Measurements from ENCODE around the gene LRRC72. TPM values are rescaled to one million over a fixed set of nuclear protein-coding genes. Genes with fewer than 3 reads are reported as not detected.
A peak's percentile ranks its signal among the peaks of the same experiment; 100 is the strongest.
"Not testable (repeated sequence)": the region's sequence is repeated elsewhere in the genome, so short reads cannot be mapped to it uniquely, and the experiment has no call there.

Gene LRRC72
- total and polyA plus RNA-seq, 9 of the 15 experiments (the other 6 are each of a cell fraction or from before 2014, with no cell fraction given), result 0.10 TPM; not detected in 8

DNA sequence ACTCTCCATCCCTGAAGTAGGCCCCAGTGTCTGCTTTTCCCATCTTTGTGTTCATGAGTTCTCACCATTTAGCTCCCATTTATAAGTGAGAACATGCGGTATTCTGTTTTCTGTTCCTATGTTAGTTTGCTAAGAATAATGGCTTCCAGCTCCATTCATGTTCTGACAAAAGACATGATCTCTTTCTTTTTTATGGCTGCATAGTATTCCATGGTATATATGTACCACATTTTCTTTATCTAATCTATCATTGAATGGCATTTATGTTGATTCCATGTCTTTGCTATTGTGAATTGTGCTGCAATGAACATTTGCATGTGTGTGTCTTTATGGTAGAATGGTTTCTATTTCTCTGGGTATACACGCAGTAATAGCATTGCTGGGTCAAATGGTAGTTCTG, 6.6 kb upstream of the LRRC72 start:
- H3K27me3 ChIP-seq (ENCODE audit: control insufficient read depth in 2 of 2, insufficient read depth in 2 of 2, low read length in 2 of 2); in situ Hi-C loops (cut with MboI); H3K9ac ChIP-seq (ENCODE audit: insufficient read depth in 1 of 2, low read depth in 2 of 2, low read length in 2 of 2); FAIRE-seq; ATAC-seq; H3K4me2 ChIP-seq (ENCODE audit: insufficient read depth, low read length); H3K27ac ChIP-seq (ENCODE audit: extremely low read depth, low read depth, low read length); intact Hi-C loops (cut with micrococcal nuclease); H3K79me2 ChIP-seq (ENCODE audit: control insufficient read depth, insufficient read depth, low read length); H3K9me1 ChIP-seq (ENCODE audit: control insufficient read depth, insufficient read depth, low read length); BruUV-seq (replicated peaks); H2AFZ ChIP-seq (ENCODE audit: low read depth, low read length); H3K9me3 ChIP-seq (replicated peaks; ENCODE audit: control insufficient read depth, insufficient read depth, low read depth, low read length); H3K36me3 ChIP-seq (ENCODE audit: control insufficient read depth, insufficient read depth, low read length); H4K20me1 ChIP-seq (replicated peaks; ENCODE audit: control insufficient read depth, insufficient read depth, low read length); DNase-seq (ENCODE audit: extremely low read depth in 1 of 4, low spot score in 3 of 4); CTCF ChIA-PET (ENCODE audit: low intra/inter-chr PET ratio); H3K4me1 ChIP-seq (replicated peaks in 1 of 2; ENCODE audit: control insufficient read depth in 2 of 2, insufficient read depth in 2 of 2, low read length in 2 of 2); H3K4me3 ChIP-seq: not testable (repeated sequence)
- WGBS (ENCODE audit: insufficient coverage, low coverage, missing lambda C conversion rate), result 78% methylated on average over 2 of the region's 2 CpGs
- POLR2A ChIA-PET, result interaction anchor here (1.9 kb wide), 1 partner anchor 9 kb away, joined by 5 read pairs; no protein-coding TSS in a partner anchor
- TF ChIP-seq KDM1A (IDR thresholded peaks at IDR 0.05) (peak; percentile 14 to 40; a peak in 1 of 4 replicates), ZNF146 (CRISPR knock-in tag; IDR thresholded peaks at IDR 0.05; ENCODE audit: unreplicated experiment) (peak; percentile 90), RBM25 (IDR thresholded peaks at IDR 0.05; ENCODE audit: low read depth, low read length, severe bottlenecking) (peak; percentile 39), BCOR (IDR thresholded peaks at IDR 0.05) (peak; percentile 66), SMARCA5 (IDR thresholded peaks at IDR 0.05) (0 out of 2 replicates have a peak, but pooled peaks have one; percentile 17)

DNA sequence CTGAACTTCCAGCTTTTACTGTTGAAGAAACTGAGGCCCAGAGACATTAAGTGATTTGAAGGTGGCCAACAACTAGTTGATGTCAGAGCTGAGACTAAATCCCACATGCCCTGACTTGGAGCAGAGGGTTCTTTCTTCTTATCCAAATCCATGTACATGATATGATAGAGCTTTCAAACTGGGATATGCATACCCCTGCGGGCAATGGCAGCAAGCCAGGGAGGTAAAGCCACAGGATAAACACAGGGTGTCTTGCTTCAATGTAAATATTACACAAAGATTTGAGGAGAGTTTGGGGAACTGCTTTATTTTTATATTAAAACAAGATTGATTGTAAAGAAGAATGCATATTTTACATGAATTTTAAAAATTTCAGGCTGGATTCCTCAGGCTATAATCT, 2.3 kb upstream of the LRRC72 start:
- WGBS (ENCODE audit: insufficient coverage, low coverage, missing lambda C conversion rate), result 14% methylated on average over 1 of the region's 1 CpG
- H3K79me2 ChIP-seq (ENCODE audit: control insufficient read depth, insufficient read depth, low read length), result no peaks in the 10 kb centered on the region
- TF ChIP-seq, protein P1, sequence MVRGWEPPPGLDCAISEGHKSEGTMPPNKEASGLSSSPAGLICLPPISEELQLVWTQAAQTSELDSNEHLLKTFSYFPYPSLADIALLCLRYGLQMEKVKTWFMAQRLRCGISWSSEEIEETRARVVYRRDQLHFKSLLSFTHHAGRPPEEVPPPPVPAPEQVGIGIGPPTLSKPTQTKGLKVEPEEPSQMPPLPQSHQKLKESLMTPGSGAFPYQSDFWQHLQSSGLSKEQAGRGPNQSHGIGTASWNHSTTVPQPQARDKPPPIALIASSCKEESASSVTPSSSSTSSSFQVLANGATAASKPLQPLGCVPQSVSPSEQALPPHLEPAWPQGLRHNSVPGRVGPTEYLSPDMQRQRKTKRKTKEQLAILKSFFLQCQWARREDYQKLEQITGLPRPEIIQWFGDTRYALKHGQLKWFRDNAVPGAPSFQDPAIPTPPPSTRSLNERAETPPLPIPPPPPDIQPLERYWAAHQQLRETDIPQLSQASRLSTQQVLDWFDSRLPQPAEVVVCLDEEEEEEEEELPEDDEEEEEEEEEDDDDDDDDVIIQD (CRISPR knock-in tag; IDR thresholded peaks at IDR 0.05), result no peak
- TF ChIP-seq ZNF224 (CRISPR knock-in tag; IDR thresholded peaks at IDR 0.05) (no peak), GATAD2A (IDR thresholded peaks at IDR 0.05) (no peak), ZBTB33 (CRISPR knock-in tag; IDR thresholded peaks at IDR 0.05) (no peak), DNMT1 (IDR thresholded peaks at IDR 0.05) (no peak), KLF6 (CRISPR knock-in tag; IDR thresholded peaks at IDR 0.05; ENCODE audit: borderline replicate concordance) (no peak), OTX1 (CRISPR knock-in tag; IDR thresholded peaks at IDR 0.05) (no peak)
- TF ChIP-seq, protein P2, sequence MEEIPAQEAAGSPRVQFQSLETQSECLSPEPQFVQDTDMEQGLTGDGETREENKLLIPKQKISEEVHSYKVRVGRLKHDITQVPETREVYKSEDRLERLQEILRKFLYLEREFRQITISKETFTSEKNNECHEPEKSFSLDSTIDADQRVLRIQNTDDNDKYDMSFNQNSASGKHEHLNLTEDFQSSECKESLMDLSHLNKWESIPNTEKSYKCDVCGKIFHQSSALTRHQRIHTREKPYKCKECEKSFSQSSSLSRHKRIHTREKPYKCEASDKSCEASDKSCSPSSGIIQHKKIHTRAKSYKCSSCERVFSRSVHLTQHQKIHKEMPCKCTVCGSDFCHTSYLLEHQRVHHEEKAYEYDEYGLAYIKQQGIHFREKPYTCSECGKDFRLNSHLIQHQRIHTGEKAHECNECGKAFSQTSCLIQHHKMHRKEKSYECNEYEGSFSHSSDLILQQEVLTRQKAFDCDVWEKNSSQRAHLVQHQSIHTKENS (CRISPR knock-in tag; IDR thresholded peaks at IDR 0.05), result no peak
- POLR2A ChIA-PET, result no interaction called here
- BruUV-seq (replicated peaks), result no TSS peak
- no peak overlapping the region for H3K4me3 ChIP-seq
- no peak overlapping the region for H3K27ac ChIP-seq (ENCODE audit: extremely low read depth, low read depth, low read length)
- no peak for DNase-seq (ENCODE audit: extremely low read depth in 1 of 4, low spot score in 3 of 4)
- H2AFZ ChIP-seq (ENCODE audit: low read depth, low read length), result no peak overlapping the region
- no peaks in the 10 kb centered on the region for H3K27me3 ChIP-seq (ENCODE audit: control insufficient read depth in 2 of 2, insufficient read depth in 2 of 2, low read length in 2 of 2)
- H3K9me3 ChIP-seq (replicated peaks; ENCODE audit: control insufficient read depth, insufficient read depth, low read depth, low read length), result no peaks in the 10 kb centered on the region
- H4K20me1 ChIP-seq (replicated peaks; ENCODE audit: control insufficient read depth, insufficient read depth, low read length), result no peaks in the 10 kb centered on the region
- no peak for FAIRE-seq
- CTCF ChIA-PET (ENCODE audit: low intra/inter-chr PET ratio), result no interaction called here
- no peak for ATAC-seq
- in situ Hi-C loops (cut with MboI), result no loop called here
- H3K4me2 ChIP-seq (ENCODE audit: insufficient read depth, low read length), result no peak overlapping the region
- H3K4me1 ChIP-seq (replicated peaks in 1 of 2; ENCODE audit: control insufficient read depth in 2 of 2, insufficient read depth in 2 of 2, low read length in 2 of 2), result peaks cover 0 to 9% of the 10 kb centered on the region in 2 experiments; a peak in 3 of 5 replicates
- H3K36me3 ChIP-seq (ENCODE audit: control insufficient read depth, insufficient read depth, low read length), result no peaks in the 10 kb centered on the region
- intact Hi-C loops (cut with micrococcal nuclease), result no loop called here
- no peaks in the 10 kb centered on the region for H3K9me1 ChIP-seq (ENCODE audit: control insufficient read depth, insufficient read depth, low read length)
- no peak overlapping the region for H3K9ac ChIP-seq (ENCODE audit: insufficient read depth in 1 of 2, low read depth in 2 of 2, low read length in 2 of 2)
